GM12874 (cell line): ENCODE data around the gene TRIO.

Experiments
- CTCF ChIP-seq: IDR thresholded peaks from 2 replicates; pipeline ENCODE4 v1.5.1; 2011; ENCODE audit warnings: low read depth, mild to moderate bottlenecking, control low read depth, low read length, moderate library complexity; ENCODE audit not compliant: insufficient read depth

TRIO gene

DNA sequence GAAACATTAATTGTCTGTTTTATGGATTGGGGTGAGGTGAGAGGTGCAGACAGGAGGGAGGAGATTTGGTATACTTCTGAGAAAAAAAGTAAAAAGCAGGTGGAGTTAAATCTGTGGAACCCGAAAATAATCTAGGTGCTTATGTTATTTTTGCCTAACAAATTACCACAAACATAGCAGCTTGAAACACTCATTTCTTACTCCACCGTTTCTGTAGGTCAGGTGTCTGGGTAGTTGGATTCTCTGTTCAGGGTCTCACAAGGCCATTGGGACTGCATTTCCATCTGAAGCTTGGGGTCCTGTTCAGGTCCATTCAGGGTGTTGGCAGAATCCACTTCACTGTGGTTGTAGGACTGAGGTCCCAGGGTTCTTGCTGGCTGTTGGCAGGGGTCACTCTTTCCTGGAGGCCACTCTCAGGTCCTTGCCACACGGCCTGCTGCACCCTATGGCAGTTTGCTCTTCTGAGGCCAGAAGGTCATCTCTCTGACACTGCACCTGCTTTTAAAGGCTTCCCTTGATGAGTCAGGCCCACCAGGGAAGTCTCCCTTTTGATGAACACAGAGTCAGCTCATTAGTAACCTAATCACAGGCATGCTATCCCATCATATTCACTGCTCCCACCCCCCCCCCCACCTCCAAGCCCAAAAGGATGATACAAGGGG is 82.2 kb downstream of the TRIO start:
- no peak for TF ChIP-seq CTCF

GRCh38 chr5:14226149-14226548 is 83.0 kb downstream of the TRIO start:
- no peak for TF ChIP-seq CTCF

- no peak for TF ChIP-seq CTCF
Measured at GRCh38 chr5:14226554-14226953, 83.4 kb downstream of the TRIO start.

DNA sequence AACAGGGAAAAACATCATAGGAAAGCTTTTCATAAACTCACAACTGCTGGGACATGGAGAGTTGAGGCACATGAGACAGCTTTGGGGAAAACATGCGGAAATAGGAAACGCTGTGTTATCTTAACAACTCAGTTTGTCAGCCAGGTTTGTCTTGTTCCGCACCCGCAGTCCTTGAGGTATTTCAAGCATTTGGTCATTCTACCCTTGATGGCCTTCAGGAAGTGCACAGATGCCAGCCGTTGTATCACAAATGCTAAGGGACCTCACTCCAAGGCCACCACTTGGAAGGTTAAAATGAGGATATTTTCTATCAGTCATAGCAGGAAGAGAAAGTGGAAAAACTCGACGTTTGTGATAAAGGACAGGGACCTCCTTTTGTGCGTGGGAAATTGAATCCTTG is 83.8 kb downstream of the TRIO start:
- TF ChIP-seq CTCF, result no peak

- TF ChIP-seq CTCF, result no peak
Measured at GRCh38 chr5:14227513-14227912, 84.4 kb downstream of the TRIO start.

DNA sequence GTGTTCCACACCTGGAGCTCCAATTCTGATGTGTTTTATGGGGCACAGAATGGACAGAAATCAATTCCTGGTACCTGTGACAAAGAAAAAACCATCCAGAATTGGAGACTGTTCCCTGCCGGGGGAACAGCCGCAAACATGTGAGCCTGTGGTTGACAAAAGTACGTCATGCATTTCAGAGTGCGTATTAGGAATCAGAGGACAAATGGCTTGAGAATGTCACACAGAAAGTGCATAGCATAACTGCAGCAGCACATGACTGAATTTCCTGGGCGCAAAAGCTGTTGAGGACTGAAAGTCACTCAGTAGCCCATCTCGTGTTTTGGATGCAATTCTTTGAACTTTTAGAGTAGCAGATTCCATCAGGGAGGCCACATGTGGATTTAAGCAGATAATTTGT is 85.1 kb downstream of the TRIO start:
- no peak for TF ChIP-seq CTCF

GRCh38 chr5:14229181-14229580 is 86.0 kb downstream of the TRIO start:
- TF ChIP-seq CTCF, result no peak

GRCh38 chr5:14229734-14230133 is 86.6 kb downstream of the TRIO start:
- no peak for TF ChIP-seq CTCF
